ENCODE data around the gene NLGN3. TPM values are rescaled to one million over a fixed set of nuclear protein-coding genes. Genes with fewer than 3 reads are reported as not detected.

NLGN3 gene
- total RNA-seq, 1 experiment from 2014 or later = 0.07 TPM

DNA sequence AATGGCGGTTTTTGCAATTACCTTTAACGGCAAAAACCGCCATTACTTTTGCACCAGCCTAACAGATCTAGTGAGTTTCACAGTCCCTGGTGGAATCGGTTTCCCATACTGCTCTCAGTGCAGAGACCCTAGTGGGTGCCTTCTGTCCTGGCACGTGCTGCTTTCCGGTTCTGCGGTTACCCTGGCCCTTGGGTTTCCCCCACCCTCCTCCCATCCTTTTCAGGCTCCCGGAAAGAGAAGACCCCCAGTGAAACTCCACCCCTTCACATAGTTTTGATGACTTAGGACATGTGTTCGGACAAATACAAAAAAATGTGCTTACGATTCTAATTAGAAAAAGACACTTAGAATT, 36.9 kb downstream of the NLGN3 start:
- Histone ChIP-seq H3K27me3 (no peaks in the 10 kb centered on the region), H3K9me3 (no peaks in the 10 kb centered on the region), H3K4me3 (peak overlapping the region; percentile 66), H3K36me3 (no peaks in the 10 kb centered on the region)
- DNase-seq = peak; percentile 19

DNA sequence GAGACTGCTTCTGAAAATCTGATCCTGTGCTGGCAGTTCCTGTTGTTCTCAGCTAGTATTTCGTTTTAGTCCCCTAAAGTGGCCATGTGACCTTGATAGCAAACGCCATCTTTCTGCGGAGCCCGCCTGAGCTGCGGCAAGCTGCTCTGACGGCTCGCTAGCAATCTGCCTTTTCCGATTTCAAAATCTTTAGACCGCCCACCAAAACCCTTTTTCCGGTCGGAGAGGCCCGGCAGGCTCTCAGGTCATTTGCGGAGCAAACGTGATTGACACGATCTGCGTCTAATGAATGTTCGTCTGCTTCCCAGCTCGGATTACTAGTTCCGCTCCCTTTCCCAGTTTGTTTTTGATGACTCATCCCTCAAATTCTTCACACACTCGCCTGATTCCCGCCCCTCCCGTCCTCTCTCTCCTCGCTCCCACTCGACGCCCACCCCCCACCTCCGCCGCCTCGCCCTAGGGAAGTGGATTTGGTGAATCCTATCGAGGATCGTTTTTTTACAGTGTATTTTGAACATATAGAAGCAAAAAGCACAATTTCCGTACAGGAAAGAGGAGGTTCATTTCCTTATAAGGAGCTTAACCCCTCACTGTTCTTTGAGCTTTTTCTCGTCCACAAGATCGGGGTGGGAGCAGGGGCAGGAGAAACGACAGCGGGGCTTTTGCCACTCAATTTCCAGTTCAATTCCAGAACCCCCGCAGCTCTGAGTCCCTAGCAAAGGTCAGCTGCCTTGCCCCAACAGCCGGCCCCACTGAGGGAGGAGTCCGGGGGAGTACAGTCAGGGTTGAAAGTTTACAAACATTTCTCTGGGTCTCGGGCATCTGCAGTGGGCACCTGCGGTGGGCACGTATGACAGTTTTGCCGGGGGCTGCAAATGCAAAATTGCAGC, 37.5 kb downstream of the NLGN3 start:
- H3K4me3 ChIP-seq = peak overlapping the region; percentile 66
- H3K36me3 ChIP-seq = no peaks in the 10 kb centered on the region
- H3K9me3 ChIP-seq = no peaks in the 10 kb centered on the region

DNA sequence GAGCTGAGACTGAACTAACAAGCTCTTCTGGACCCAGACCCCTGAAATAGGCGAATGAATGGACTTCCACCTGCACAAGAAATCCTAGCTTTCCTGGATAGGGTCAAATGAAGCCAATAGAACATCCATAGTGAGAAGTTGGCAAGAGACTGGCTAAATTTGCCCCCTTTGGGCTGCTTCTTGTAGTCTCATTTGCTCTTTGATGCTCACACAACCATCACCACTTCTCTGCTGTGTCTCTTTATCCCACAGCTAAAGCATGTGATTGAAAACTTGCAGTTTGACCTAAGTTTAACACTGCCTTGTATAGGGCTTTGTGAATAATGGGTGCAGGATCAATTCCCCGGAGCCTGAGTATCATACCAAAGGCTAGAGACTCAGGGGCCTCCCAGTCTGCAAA, 38.2 kb downstream of the NLGN3 start:
- Histone ChIP-seq H3K27me3 (no peaks in the 10 kb centered on the region), H3K36me3 (no peaks in the 10 kb centered on the region), H3K9me3 (no peaks in the 10 kb centered on the region), H3K4me3 (no peak overlapping the region; the same call in 1 of the 2 replicates)
- no peak for DNase-seq

More for the DNA sequence above, 37.5 kb downstream of the NLGN3 start:
- no peaks in the 10 kb centered on the region for H3K27me3 ChIP-seq
- peak; percentile 91 for DNase-seq

DNA sequence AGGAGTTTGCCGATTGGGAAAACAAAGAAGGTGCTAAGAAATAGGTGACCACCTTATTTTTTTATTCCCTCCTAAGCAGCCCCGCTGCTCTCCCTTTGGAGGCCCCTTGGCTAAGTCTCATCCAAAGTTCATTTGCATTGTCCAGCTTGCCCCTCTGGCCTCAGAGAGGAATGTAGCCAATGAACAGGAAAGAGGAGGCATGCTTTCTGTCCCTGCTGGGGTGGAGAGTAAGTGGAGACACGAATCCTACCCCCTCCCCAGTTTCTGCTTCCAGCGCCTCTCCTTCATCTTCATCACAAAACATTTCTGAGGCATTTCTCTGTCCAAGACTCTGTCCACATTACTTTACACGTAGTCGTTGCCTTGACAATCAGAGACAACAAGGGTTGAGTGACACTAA, 38.7 kb downstream of the NLGN3 start:
- Histone ChIP-seq H3K36me3 (no peaks in the 10 kb centered on the region), H3K27me3 (no peaks in the 10 kb centered on the region), H3K9me3 (no peaks in the 10 kb centered on the region), H3K4me3 (no peak overlapping the region)
- no peak for DNase-seq

DNA sequence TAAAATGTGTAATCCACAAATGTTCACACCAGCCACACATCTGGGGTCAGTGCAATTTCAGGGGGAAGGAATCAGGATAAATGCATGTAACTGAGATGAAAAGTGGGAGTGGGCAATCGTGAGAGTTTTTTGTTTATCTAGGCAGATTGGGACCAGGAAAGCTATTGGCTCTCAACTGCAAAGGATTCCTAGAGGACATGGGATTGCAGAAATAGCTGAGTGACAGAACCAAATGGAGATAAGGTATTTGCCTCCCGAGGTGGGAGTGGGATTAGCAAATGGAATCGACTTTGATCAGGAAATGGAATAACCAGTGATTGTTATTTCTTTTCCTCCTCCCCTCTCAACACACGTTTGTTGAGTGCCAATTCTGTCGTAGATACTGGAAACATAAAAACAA, 39.5 kb downstream of the NLGN3 start:
- Histone ChIP-seq H3K4me3 (no peak overlapping the region), H3K36me3 (no peaks in the 10 kb centered on the region), H3K27me3 (no peaks in the 10 kb centered on the region), H3K9me3 (no peaks in the 10 kb centered on the region)
- no peak for DNase-seq

DNA sequence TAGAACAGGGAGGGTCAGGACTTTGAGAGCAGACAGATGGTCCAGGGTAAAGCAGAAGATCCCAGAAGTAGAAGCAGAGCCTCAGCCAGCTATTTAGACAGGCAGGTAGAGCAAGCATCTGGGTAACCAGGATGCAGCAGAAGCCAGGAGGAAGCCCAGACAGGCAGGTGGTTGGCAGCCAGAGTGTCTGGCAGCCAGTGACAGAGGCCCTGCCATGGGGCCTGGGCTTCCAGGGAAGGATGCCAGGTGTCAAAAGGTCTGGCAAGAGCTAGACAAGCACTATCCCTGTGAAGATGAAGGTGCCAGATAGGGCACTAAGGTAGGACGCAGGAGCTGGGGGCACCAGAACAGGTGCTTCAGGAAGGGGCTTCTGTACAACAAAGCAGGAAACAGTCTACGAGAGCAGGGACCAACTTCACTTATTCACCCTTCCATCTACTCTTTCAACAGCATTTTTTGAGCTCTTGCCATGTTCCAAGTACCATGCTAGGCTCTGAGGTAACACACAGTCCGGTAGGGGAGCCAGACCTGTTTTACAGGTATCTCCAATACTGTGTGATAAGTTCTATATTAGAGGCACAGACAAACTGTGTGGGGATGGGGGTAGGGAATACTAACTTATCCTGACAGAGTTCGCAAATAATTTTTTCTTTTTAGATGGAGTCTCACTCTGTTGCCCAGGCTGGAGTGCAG, 40.3 kb downstream of the NLGN3 start:
- Histone ChIP-seq H3K27me3 (no peaks in the 10 kb centered on the region), H3K4me3 (no peak overlapping the region), H3K36me3 (no peaks in the 10 kb centered on the region), H3K9me3 (no peaks in the 10 kb centered on the region)
- no peak for DNase-seq

DNA sequence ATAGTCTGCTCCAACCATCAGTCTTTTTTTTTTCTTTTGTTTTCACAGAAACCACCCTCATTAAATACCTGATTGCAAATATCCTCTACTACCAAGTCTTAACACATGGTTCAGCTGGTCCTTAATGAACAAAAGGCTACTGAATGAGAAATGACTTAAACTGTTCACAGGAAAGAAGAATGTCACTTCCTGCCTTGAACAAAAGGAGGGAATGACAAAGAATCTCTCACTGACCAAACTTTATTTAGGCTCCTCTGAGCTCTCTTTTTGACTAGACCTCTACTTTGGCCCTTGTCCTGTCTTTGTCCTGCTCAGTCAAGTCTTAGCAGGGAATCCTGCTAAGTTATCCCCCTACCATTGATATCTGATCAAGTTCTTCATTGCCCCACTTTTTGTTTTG, 46.6 kb downstream of the NLGN3 start:
- no peak for DNase-seq
- Histone ChIP-seq H3K9me3 (no peaks in the 10 kb centered on the region), H3K27me3 (no peaks in the 10 kb centered on the region), H3K36me3 (no peaks in the 10 kb centered on the region), H3K4me3 (no peak overlapping the region)

DNA sequence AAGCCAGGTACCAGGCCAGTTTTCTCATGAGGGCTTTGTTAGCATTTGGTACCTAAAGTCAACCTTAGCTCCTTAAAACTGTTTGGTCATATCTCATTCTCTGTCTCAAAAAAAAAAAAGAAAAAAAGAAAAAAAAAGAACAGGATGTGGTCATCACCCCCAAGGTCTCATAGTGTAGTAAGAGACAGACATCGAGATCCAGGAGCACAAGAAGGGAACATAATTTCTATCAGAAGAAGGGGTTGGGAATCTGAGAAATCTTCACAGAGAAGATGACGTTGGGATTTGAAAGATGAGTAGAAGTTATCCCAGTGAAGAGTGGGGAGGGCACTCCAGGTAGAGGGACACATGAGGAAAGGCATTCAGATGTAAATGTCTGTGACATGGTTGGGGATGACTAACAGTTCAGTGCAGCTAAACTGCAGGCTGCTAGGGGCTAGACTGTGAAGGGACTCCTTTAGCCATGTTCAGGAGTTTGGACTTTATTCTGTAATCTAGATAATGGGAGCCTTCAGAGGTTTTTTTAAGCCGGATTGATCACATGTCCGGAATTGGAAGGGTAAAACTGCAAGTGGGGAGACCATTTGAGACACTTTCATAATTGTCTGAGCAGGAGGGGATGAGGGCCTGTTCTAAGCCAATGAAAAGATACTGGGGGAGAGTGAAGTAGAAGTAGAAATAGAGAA, 51.5 kb downstream of the NLGN3 start:
- H3K36me3 ChIP-seq = no peaks in the 10 kb centered on the region
- no peak overlapping the region for H3K4me3 ChIP-seq
- H3K9me3 ChIP-seq = no peaks in the 10 kb centered on the region
- no peak for DNase-seq
- H3K27me3 ChIP-seq = no peaks in the 10 kb centered on the region

DNA sequence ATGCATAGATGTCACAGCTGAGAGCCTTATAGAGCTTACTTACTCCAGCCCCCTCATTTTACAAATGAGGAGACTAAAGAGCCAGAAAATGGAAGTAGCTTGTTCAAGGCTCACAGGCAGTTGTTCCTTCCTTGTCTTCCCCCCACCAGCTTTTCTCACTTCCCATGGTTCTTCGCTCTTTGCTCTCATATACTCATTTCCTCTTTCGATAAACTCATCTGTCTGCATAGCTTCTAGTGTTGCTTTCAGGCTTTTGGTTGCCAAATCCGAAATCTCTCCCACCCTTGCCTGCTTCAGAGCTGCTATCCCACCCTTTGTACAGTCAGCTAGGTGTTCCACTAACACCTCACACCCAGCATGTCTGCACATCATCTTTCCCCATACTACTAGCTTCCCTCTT, 53.4 kb downstream of the NLGN3 start:
- H3K27me3 ChIP-seq = no peaks in the 10 kb centered on the region
- H3K36me3 ChIP-seq = no peaks in the 10 kb centered on the region
- no peak overlapping the region for H3K4me3 ChIP-seq
- DNase-seq = no peak
- no peaks in the 10 kb centered on the region for H3K9me3 ChIP-seq

DNA sequence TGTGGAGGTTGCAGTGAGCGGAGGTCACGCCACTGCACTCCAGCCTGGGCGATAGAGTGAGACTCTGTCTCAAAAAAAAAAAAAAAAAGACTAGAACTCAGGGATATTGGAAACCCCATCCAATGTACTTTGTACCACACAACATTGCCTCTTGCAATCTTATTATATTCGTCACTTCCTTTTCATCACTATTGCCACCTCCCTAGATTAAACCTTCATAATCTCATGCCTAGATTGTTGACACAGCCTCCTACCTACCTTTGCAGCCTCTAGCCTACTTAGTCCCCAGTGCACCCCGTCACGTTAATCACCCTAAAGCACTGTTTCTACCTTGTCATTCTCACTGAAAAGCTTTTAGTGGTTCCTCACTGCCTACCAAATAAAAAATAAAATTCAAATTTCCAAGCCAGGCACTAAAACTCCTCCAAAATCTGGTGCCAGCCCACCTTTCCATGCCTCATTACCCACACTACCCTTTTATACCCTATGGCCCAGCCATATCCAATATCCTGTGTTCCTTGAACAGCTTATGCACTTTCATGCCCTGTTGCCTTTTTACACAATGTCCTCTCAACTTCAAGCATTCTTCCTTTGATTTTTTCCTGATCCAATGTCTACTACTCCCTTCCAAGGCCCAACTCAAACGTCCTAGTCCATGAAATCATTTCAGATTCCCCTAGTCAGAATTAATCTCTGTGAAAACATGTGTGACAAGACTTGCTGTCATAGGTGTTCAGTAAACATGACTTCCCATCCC, 54.8 kb downstream of the NLGN3 start:
- Histone ChIP-seq H3K4me3 (no peak overlapping the region), H3K36me3 (no peaks in the 10 kb centered on the region), H3K27me3 (no peaks in the 10 kb centered on the region), H3K9me3 (no peaks in the 10 kb centered on the region)
- no peak for DNase-seq

DNA sequence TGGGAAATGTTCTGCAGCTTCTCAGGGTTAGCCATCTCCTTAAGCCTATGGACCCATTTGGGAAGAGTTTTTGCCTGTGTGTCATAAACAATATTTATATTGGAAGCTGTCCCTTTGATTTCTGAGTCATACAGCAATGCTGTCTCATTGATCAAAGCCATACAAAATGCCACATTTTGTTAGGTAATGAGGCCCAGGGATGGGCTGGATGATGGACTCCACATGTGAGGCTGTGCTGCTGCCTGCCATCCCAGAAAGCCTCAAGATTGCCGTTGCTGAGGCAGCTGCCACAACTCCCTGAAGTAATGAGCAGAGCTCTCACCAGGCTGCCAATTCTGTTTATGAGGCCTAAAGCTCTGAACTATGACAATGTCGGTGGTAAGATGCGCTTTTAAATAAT, 66.2 kb downstream of the NLGN3 start:
- Histone ChIP-seq H3K4me3 (no peak overlapping the region), H3K36me3 (no peaks in the 10 kb centered on the region), H3K9me3 (no peaks in the 10 kb centered on the region), H3K27me3 (no peaks in the 10 kb centered on the region)
- DNase-seq = peak; percentile 47

DNA sequence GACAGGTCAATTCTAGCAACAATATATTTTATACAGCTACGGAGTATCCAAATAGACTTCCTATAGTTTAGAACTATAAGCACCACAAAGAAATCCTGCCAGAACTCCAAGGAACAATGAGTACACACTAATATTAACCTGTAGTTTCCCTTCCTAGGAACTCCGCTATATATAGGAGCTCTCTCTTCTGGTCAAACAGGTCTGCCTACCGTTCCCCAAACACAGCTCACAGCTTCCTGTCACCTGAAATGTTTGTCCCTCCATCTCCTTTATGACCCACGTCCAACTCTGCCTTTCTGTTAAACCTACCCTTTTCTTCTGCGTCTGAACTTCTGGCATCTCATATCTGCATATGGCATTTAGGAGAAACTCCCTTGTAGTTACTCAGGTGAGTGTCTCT, 67.9 kb downstream of the NLGN3 start:
- DNase-seq = no peak
- no peak overlapping the region for H3K4me3 ChIP-seq
- H3K36me3 ChIP-seq = no peaks in the 10 kb centered on the region
- no peaks in the 10 kb centered on the region for H3K9me3 ChIP-seq
- no peaks in the 10 kb centered on the region for H3K27me3 ChIP-seq

DNA sequence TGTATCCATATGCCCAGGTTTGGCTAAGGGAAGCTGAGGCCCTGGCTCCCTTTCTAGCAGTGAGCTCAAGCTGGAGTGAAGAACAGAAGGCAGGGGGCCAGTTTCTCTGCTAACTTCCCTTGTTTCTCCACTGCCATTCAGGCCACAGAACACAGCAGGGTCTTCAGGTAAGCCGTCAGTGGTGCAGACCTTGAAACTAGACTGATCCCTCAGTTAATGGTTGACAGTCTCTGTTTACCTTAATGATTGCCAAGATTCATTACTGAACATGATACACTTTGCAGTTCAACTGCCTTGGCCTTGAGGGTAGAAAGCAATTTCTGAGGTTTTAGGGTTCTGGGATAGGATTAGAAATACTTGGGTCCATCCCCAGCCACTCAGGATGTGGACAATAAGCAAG, 69.5 kb downstream of the NLGN3 start:
- no peak overlapping the region for H3K4me3 ChIP-seq
- H3K27me3 ChIP-seq = no peaks in the 10 kb centered on the region
- DNase-seq = no peak
- H3K36me3 ChIP-seq = no peaks in the 10 kb centered on the region
- no peaks in the 10 kb centered on the region for H3K9me3 ChIP-seq

DNA sequence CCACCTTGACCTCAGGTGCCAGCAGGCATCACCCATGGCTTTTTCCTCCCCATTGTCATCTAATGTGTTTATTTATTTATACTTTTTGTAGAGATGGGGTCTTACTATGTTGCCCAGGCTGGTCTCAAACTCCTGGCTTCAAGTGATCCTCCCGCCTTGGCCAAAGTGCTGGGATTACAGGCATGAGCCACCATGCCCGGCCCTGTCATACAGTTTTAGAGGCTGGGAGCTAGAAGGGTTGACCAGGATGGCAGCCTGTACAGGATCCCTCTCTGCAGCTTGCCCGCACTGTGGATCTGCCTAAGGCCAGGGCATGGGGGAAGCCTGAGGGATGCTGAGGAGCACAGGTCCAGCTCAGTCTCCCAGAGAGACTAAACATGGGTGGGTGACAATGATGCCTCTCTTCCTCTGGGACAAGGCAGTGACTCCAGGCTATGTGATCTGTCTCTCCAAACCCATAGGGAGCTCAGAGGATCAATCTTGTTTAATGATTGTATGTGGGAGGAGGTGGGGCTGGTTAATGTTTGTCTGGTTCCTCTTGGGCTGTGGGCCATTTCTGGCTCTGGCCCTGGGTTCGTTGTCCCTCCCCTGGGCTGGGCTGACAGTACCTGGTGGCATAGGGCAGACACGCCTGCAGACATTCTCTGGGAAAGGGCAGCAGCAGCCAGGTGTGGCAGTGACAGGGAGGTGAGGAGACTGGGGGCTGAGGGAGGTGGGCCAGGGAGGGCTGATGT, 70.1 kb downstream of the NLGN3 start:
- Histone ChIP-seq H3K36me3 (no peaks in the 10 kb centered on the region), H3K4me3 (no peak overlapping the region), H3K27me3 (no peaks in the 10 kb centered on the region), H3K9me3 (no peaks in the 10 kb centered on the region)
- DNase-seq = no peak

DNA sequence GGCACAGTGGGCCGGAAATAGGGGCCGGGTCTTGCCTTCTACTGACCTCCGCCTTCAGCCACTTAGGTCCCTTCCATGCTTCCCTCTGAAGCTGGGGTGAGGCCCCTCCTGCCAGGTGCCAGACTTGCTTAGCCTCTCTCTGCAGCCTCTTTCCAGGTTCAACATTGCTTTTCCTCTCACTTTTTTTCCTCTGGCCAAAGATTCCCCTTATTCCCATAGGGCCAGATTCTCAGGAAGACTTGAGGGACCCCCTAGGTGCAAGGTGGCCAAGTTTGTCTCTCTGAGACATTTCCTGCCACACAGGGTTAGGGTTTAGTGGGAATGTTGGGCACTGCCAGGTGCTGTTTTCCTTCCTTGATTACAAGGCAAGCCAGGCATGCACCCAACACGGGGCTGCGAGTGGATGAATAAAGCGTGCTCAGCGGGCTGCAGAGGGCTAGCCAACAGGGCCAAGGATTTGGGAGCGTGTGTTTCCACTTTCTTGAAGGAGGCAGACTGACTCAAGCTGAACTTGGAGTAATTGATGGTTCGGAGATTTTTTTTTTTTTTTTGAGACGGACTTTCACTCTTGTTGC, 70.8 kb downstream of the NLGN3 start:
- no peak for DNase-seq
- no peaks in the 10 kb centered on the region for H3K36me3 ChIP-seq
- H3K4me3 ChIP-seq = no peak overlapping the region
- H3K9me3 ChIP-seq = no peaks in the 10 kb centered on the region
- H3K27me3 ChIP-seq = no peaks in the 10 kb centered on the region

DNA sequence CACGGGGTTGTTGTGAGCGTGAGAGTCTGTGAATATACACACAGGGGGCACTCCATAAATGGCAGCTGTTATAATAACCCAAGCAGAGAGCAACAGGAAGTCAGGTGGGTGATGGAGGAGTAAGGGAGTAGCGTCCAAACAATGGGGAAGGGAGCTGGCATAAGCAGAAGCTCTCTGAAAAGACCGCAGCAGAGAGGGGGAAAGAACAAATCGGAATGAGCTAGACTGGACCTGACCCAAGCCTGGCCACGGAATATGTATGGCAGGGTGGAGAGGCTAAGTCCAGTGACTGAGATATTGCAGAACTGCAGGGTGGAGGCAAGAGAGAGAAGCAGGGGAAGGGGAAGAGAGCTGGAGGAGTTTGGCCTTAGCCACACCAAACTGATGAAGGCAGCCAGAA, 71.8 kb downstream of the NLGN3 start:
- no peak overlapping the region for H3K4me3 ChIP-seq
- H3K36me3 ChIP-seq = no peaks in the 10 kb centered on the region
- H3K9me3 ChIP-seq = no peaks in the 10 kb centered on the region
- DNase-seq = no peak
- no peaks in the 10 kb centered on the region for H3K27me3 ChIP-seq

All from MG63 (cell line).